HCT116 (cell line): ENCODE data around the gene MEGF10. TPM values are rescaled to one million over a fixed set of nuclear protein-coding genes. Genes with fewer than 3 reads are reported as not detected.

Source experiments
- ATAC-seq: fragments of 200-7000 bp; cut with Tn5 transposase; 2 replicates; pipeline ENCODE4 v1.9.1; 2020; ENCODE audit warnings: mild to moderate bottlenecking, moderate library complexity
- BruUV-seq: library from RNA; stranded (reverse); fragments of 400-500 nt; replicated peaks from 2 replicates; lab custom pipeline; 2021; lab: Mats Ljungman, UMichigan
- CTCF ChIA-PET: fragments of 300-600 bp; sonication (Branson Sonifier 250); formaldehyde crosslinking; loops from one replicate; lab custom pipeline; 2021; ENCODE audit warnings: antibody characterized with exemption; lab: Charles Lee
- POLR2A ChIA-PET: fragments of 300-600, 350-600 bp; sonication (Branson Sonifier 250); formaldehyde crosslinking; loops from one replicate; lab custom pipeline; 2021; ENCODE audit warnings: antibody characterized with exemption; lab: Charles Lee
- RAD21 ChIA-PET, 2 experiments: fragments of 300-600 bp; sonication (Branson Sonifier 250); formaldehyde crosslinking; loops; one replicate each; lab custom pipeline; 2023; ENCODE audit warnings: low total read pairs in 2 of 2; ENCODE audit not compliant: uncharacterized antibody in 2 of 2, unreplicated experiment in 2 of 2, low non-redundant PET in 1 of 2; lab: Charles Lee
- DNase-seq: peaks from one replicate; pipeline ENCODE4 v3.0.0-alpha.2; 2010; ENCODE audit warnings: low read depth, low spot score
- H2AFZ ChIP-seq: fragments of 200-600 bp; shearing (Covaris generic), sonication (generic); 2 replicates; pipeline ENCODE4 v1.6.1; 2017; ENCODE audit warnings: low read depth, mixed run types, mixed read lengths, antibody characterized with exemption, low read length; ENCODE audit not compliant: poor library complexity, severe bottlenecking
- H3K27ac ChIP-seq: 2 replicates; pipeline ENCODE4 v1.5.1; 2012; ENCODE audit warnings: low read depth, low read length
- H3K27me3 ChIP-seq: fragments of 200-600 bp; sonication (generic); 2 replicates; pipeline ENCODE4 v1.6.1; 2016; ENCODE audit warnings: mixed run types, low read length, mixed read lengths; ENCODE audit not compliant: insufficient read depth
- H3K36me3 ChIP-seq, 2 experiments: fragments of 200-500 bp in 1 of 2; fragments of 200-600 bp in 1 of 2; sonication (Bioruptor generic) in 1 of 2; sonication (generic) in 1 of 2; 2 replicates each; pipeline versions ENCODE4 v1.5.1 to v1.6.1; 2014 to 2016; ENCODE audit warnings: low read length in 2 of 2, inconsistent platforms in 1 of 2, mixed read lengths in 1 of 2, mixed run types in 1 of 2; ENCODE audit not compliant: insufficient read depth in 2 of 2, control insufficient read depth in 1 of 2
- H3K4me1 ChIP-seq, 2 experiments: fragments of 200-600 bp in 1 of 2; sonication (generic) in 1 of 2; 2 replicates each; pipeline versions ENCODE4 v1.5.1 to v1.6.1; 2012 to 2017; ENCODE audit warnings: low read length in 2 of 2, inconsistent platforms in 1 of 2, mild to moderate bottlenecking in 1 of 2, mixed read lengths in 1 of 2, mixed run types in 1 of 2, moderate library complexity in 1 of 2; ENCODE audit not compliant: insufficient read depth in 2 of 2, control insufficient read depth in 1 of 2
- H3K4me2 ChIP-seq: fragments of 200-600 bp; sonication (generic); 2 replicates; pipeline ENCODE4 v1.6.1; 2017; ENCODE audit warnings: mixed run types, low read length, mixed read lengths
- H3K4me3 ChIP-seq, 2 experiments: fragments of 200-600 bp in 1 of 2; sonication (generic) in 1 of 2; replicated peaks in 1 of 2; 2 replicates each; pipeline ENCODE4 v1.5.1; 2011 to 2016; ENCODE audit warnings: low read length in 2 of 2, control low read depth in 1 of 2, low read depth in 1 of 2, mild to moderate bottlenecking in 1 of 2, mixed read lengths in 1 of 2, mixed run types in 1 of 2
- H3K79me2 ChIP-seq: fragments of 200-600 bp; sonication (generic); 2 replicates; pipeline ENCODE4 v1.6.1; 2017; ENCODE audit warnings: mild to moderate bottlenecking, mixed run types, low read length, moderate library complexity, mixed read lengths; ENCODE audit not compliant: insufficient read depth
- H3K9ac ChIP-seq: fragments of 200-600 bp; sonication (generic); 2 replicates; pipeline ENCODE4 v1.6.1; 2016; ENCODE audit warnings: low read length, mixed read lengths
- H3K9me2 ChIP-seq: fragments of 200-600 bp; sonication (generic), shearing (Covaris generic); 2 replicates; pipeline ENCODE4 v1.6.1; 2017; ENCODE audit warnings: mixed run types, mild to moderate bottlenecking, moderate library complexity; ENCODE audit not compliant: insufficient read depth
- H3K9me3 ChIP-seq, 2 experiments: fragments of 200-500 bp in 1 of 2; fragments of 200-600 bp in 1 of 2; sonication (Bioruptor generic) in 1 of 2; sonication (generic) in 1 of 2; 2 replicates each; pipeline ENCODE4 v1.6.1; 2014 to 2017; ENCODE audit warnings: low read length in 2 of 2, mixed read lengths in 2 of 2, inconsistent platforms in 1 of 2, low read depth in 1 of 2, mild to moderate bottlenecking in 1 of 2, mixed run types in 1 of 2, moderate library complexity in 1 of 2; ENCODE audit not compliant: control insufficient read depth in 1 of 2, insufficient read depth in 1 of 2
- H4K20me1 ChIP-seq: fragments of 200-600 bp; sonication (generic), shearing (Covaris generic); 2 replicates; pipeline ENCODE4 v1.6.1; 2017; ENCODE audit warnings: mixed run types, mild to moderate bottlenecking, moderate library complexity; ENCODE audit not compliant: insufficient read depth
- CEBPB ChIP-seq: IDR thresholded peaks from 2 replicates; pipeline ENCODE4 v1.6.1; 2012; ENCODE audit warnings: low read depth
- EGR1 ChIP-seq: IDR thresholded peaks from 2 replicates; pipeline ENCODE4 v1.6.1; 2012; ENCODE audit warnings: low read depth
- JUND ChIP-seq: IDR thresholded peaks from 2 replicates; pipeline ENCODE4 v1.6.1; 2012
- POLR2A ChIP-seq: IDR thresholded peaks from 2 replicates; pipeline ENCODE4 v1.7.0; 2011; ENCODE audit warnings: borderline replicate concordance; ENCODE audit not compliant: insufficient read depth, insufficient read length; ENCODE audit errors: extremely low read depth
- POLR2AphosphoS5 ChIP-seq: IDR thresholded peaks from 2 replicates; pipeline ENCODE4 v1.6.1; 2011; ENCODE audit warnings: mild to moderate bottlenecking, low read depth, low read length, moderate library complexity
- SP1 ChIP-seq: IDR thresholded peaks from 2 replicates; pipeline ENCODE4 v1.6.1; 2012; ENCODE audit warnings: low read depth
- TCF7L2 ChIP-seq: IDR thresholded peaks from 2 replicates; pipeline ENCODE4 v1.7.0; 2011; ENCODE audit warnings: borderline replicate concordance, inconsistent platforms; ENCODE audit not compliant: insufficient read depth, insufficient read length; ENCODE audit errors: extremely low read depth
- YY1 ChIP-seq: IDR thresholded peaks from 2 replicates; pipeline ENCODE4 v1.6.1; 2011; ENCODE audit warnings: low read length, low read depth, moderate library complexity, mild to moderate bottlenecking; ENCODE audit not compliant: insufficient replicate concordance; ENCODE audit errors: extremely low read depth
- ZFX ChIP-seq: fragments of 450-650 bp; IDR thresholded peaks from 2 replicates; pipeline ENCODE4 v1.6.1; 2017
- ZNF274 ChIP-seq: fragments of 200-500 bp; sonication (Bioruptor generic); IDR thresholded peaks from 2 replicates; pipeline ENCODE4 v1.6.1; 2014; ENCODE audit warnings: mild to moderate bottlenecking, low read depth, low read length, inconsistent platforms
- intact Hi-C: fragments of 100-400 bp; cut with micrococcal nuclease; formaldehyde crosslinking; loops from 2 replicates; pipeline ENCODE4 v1.10.0; 2022
- total RNA-seq: library from RNA; stranded (reverse); gene quantifications from one replicate; pipeline ENCODE4 v1.2.1, GENCODE V29; 2021; ENCODE audit not compliant: unreplicated experiment
- TF ChIP-seq, protein P1 (sequence below), 3 experiments: fragments of 200-600 bp in 1 of 3; sonication (generic) in 1 of 3; IDR thresholded peaks in 2 of 3; conservative IDR thresholded peaks in 1 of 3; 2 replicates each; pipeline ENCODE4 v1.5.1; 2012 to 2017; ENCODE audit warnings: low read depth in 2 of 3, low read length in 2 of 3, antibody characterized with exemption in 1 of 3, borderline replicate concordance in 1 of 3, control low read depth in 1 of 3, mild to moderate bottlenecking in 1 of 3, mixed read lengths in 1 of 3, mixed run types in 1 of 3, moderate library complexity in 1 of 3; ENCODE audit not compliant: insufficient read depth in 1 of 3
- TF ChIP-seq, protein P2 (sequence below): IDR thresholded peaks from 2 replicates; pipeline ENCODE4 v1.6.1; 2012; ENCODE audit warnings: low read depth
- TF ChIP-seq, protein P3 (sequence below): IDR thresholded peaks from 2 replicates; pipeline ENCODE4 v1.6.1; 2011; ENCODE audit warnings: mild to moderate bottlenecking, low read length, moderate library complexity; ENCODE audit not compliant: insufficient replicate concordance; ENCODE audit errors: extremely low read depth

The MEGF10 gene
- total RNA-seq, 1 experiment from 2014 or later: 0.02 TPM

DNA sequence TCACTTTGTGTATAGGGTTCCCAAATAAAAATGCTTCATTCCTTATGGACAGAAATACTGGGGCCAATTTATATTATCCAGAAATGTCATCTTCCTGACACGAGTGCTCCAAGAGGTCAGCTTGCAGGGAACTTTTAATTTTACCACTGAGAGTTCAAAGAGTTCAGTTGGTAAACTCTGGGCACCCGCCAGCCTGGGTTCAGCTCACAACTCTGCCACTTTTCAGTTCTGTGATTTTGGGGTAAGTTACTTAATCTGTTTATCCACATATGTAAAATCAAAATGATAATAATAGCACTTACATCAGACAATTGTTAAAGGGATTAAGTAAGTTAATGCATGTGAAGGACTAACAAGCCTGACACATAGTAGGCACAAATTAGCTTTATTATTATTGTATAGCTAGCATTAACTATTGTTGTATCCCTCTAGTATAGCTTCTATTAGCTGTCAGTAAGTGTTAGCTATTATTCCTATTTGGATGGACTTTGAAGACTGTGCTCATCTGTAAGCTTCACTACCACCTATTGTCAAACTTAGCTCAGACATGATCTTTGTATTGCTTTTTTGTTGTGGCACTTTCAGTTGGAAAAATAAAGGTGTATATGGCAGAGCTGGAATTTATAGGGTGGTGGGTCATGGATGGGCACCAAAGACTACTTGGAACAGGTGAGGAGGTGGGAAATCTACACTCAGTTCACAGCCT, 1.6 kb downstream of the MEGF10 start:
- Histone ChIP-seq H3K27me3 (no peaks in the 10 kb centered on the region), H3K4me2 (no peak overlapping the region), H3K9me2 (no peaks in the 10 kb centered on the region), H3K4me1 (peaks cover 0 to 5% of the 10 kb centered on the region in 2 experiments; a peak in 1 of 4 replicates), H2AFZ (no peak overlapping the region), H3K4me3 (no peak overlapping the region), H3K36me3 (no peaks in the 10 kb centered on the region), H3K27ac (no peak overlapping the region), H3K9ac (no peak overlapping the region), H3K79me2 (no peaks in the 10 kb centered on the region), H4K20me1 (no peaks in the 10 kb centered on the region), H3K9me3 (no peaks in the 10 kb centered on the region)
- CTCF ChIA-PET: no interaction called here
- RAD21 ChIA-PET: no interaction called here
- DNase-seq (no peak), ATAC-seq (no peak)
- TF ChIP-seq CEBPB (no peak), YY1 (no peak), POLR2A (no peak), EGR1 (no peak), ZFX (no peak), JUND (no peak), TCF7L2 (no peak), ZNF274 (no peak), POLR2AphosphoS5 (no peak), SP1 (no peak)
- TF ChIP-seq, protein P1, sequence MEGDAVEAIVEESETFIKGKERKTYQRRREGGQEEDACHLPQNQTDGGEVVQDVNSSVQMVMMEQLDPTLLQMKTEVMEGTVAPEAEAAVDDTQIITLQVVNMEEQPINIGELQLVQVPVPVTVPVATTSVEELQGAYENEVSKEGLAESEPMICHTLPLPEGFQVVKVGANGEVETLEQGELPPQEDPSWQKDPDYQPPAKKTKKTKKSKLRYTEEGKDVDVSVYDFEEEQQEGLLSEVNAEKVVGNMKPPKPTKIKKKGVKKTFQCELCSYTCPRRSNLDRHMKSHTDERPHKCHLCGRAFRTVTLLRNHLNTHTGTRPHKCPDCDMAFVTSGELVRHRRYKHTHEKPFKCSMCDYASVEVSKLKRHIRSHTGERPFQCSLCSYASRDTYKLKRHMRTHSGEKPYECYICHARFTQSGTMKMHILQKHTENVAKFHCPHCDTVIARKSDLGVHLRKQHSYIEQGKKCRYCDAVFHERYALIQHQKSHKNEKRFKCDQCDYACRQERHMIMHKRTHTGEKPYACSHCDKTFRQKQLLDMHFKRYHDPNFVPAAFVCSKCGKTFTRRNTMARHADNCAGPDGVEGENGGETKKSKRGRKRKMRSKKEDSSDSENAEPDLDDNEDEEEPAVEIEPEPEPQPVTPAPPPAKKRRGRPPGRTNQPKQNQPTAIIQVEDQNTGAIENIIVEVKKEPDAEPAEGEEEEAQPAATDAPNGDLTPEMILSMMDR (IDR thresholded peaks at IDR 0.05 in 2 of 3, conservative IDR thresholded peaks at IDR 0.05 in 1 of 3; ENCODE audit: borderline replicate concordance in 1 of 3, insufficient read depth in 1 of 3, low read depth in 2 of 3, low read length in 2 of 3): no peak
- TF ChIP-seq, protein P2, sequence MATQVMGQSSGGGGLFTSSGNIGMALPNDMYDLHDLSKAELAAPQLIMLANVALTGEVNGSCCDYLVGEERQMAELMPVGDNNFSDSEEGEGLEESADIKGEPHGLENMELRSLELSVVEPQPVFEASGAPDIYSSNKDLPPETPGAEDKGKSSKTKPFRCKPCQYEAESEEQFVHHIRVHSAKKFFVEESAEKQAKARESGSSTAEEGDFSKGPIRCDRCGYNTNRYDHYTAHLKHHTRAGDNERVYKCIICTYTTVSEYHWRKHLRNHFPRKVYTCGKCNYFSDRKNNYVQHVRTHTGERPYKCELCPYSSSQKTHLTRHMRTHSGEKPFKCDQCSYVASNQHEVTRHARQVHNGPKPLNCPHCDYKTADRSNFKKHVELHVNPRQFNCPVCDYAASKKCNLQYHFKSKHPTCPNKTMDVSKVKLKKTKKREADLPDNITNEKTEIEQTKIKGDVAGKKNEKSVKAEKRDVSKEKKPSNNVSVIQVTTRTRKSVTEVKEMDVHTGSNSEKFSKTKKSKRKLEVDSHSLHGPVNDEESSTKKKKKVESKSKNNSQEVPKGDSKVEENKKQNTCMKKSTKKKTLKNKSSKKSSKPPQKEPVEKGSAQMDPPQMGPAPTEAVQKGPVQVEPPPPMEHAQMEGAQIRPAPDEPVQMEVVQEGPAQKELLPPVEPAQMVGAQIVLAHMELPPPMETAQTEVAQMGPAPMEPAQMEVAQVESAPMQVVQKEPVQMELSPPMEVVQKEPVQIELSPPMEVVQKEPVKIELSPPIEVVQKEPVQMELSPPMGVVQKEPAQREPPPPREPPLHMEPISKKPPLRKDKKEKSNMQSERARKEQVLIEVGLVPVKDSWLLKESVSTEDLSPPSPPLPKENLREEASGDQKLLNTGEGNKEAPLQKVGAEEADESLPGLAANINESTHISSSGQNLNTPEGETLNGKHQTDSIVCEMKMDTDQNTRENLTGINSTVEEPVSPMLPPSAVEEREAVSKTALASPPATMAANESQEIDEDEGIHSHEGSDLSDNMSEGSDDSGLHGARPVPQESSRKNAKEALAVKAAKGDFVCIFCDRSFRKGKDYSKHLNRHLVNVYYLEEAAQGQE: no peak
- TF ChIP-seq, protein P3, sequence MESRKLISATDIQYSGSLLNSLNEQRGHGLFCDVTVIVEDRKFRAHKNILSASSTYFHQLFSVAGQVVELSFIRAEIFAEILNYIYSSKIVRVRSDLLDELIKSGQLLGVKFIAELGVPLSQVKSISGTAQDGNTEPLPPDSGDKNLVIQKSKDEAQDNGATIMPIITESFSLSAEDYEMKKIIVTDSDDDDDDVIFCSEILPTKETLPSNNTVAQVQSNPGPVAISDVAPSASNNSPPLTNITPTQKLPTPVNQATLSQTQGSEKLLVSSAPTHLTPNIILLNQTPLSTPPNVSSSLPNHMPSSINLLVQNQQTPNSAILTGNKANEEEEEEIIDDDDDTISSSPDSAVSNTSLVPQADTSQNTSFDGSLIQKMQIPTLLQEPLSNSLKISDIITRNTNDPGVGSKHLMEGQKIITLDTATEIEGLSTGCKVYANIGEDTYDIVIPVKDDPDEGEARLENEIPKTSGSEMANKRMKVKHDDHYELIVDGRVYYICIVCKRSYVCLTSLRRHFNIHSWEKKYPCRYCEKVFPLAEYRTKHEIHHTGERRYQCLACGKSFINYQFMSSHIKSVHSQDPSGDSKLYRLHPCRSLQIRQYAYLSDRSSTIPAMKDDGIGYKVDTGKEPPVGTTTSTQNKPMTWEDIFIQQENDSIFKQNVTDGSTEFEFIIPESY: no peak
- POLR2A ChIA-PET: no interaction called here
- intact Hi-C loops: no loop called here
- BruUV-seq: no TSS peak
